NCI-H128 (cell line): Measurements from ENCODE around the gene CFDP1.

ENCODE experiments used
- DNase-seq: peaks from one replicate; lab custom pipeline; 2025; ENCODE audit not compliant: unreplicated experiment; lab: John Stamatoyannopoulos, UW

The CFDP1 gene

DNA sequence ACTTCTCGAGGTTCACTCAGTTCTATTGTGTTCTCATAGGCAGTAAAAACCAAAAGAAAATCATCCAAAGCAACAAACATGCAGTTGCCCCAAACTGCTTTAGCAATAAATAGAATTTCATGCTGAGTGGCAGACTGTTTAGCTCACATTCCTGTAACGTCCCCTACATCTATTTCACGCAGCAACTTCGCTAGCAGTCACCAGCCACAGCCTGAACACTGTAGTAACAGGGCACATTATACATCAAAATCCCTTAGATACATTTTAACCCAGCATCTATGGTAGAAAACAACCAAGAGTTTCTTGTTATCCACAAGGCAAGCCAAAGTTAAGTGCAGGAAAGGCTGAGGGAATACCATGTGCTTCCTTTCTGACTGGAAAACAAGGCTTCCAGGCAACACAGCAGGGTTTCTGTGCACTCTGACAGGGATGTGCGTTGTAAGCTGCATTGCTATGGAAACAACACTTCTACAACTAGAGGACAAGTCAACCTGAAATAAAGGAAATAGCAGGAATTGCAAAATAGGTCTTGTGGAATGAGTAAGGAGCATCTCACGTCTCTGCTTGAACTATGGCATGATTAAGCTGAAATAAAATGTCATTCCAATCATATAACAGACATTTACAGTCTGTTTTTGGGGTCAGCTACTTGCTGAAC is 55.4 kb downstream of the CFDP1 start:
- no peak for DNase-seq

GRCh38 chr16:75376475-75377161 is 56.7 kb downstream of the CFDP1 start:
- no peak for DNase-seq

DNA sequence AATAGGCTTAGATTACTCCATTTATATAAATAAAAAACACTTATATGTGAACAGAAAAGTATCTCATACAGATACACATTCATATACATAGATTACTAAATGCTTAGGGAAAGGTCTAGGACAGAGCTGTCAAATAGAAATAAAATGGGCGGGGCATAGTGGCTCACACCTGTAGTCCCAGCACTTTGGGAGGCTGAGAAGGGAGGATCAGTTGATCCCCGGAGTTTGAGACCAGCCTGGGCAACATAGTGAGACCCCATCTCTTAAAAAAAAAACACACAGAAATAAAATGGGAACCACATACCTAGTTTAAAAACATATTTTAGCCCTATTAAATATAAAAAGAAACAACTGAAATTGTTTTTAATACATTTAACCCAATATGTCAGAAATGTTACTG is 58.9 kb downstream of the CFDP1 start:
- DNase-seq: no peak

- no peak for DNase-seq
Observed at GRCh38 chr16:75372236-75372856, 61.0 kb downstream of the CFDP1 start.

DNA sequence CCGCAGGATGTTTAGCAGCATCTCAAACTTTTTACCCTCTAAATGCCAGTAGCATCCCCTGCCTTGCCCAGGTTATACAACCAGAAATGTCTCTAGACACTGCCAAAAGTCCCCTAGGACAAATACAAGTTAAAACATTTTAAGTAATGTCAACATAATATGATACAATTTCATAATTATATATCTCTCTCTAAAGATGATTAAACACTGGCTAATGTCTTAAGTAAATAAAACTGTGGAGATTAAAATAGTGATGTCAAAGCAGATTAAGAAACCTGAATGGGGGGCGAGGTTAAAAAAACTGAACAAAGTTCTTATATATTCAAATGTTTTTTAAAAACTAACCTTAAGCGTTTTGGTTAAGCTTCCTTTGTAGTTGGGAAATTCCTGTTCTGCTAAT is 62.1 kb downstream of the CFDP1 start:
- no peak for DNase-seq

DNA sequence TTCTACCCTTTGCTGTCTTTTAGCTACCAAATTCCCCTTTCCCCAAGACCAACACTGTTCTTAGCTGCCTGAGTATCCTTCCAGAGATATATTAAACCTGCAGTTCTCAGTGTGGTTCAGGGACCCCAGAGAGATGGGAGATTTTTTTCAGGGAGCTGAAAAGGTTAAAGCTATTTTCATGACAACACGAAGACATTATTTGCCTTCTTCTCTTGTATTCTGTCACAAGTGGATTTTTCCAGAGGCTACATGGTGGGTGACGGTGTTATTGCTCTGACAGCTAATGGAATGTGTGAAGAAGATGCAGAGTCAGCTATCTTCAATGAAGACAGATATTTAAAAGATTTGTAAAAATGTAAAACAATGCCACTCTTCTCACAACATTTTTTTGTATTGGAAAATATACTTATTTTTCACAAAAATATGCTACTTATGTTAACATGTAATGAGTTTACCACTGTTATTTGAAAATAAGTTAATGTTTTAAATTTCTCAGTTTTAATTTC is 69.0 kb downstream of the CFDP1 start:
- DNase-seq: no peak

DNA sequence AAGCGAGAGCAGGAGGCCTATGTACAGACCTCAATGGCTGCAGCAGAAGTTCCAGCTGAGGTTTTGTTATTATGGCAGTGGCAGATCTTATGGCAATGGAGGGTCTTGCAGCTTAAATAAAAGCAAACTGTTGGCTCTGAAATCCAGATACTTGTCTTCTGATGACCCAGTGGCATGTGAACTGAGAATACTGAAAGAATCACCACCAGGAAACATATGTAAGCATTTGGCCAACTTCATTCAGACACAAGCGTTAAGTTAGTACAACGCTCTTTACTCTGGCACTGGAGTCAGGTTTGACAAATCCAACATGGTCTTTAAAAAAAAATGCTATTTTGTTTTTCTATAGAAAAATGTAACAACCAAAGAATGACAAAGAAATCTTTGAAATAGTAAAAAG is 70.5 kb downstream of the CFDP1 start:
- DNase-seq: no peak

- DNase-seq: no peak
Observed at GRCh38 chr16:75361936-75362335, 71.4 kb downstream of the CFDP1 start.

DNA sequence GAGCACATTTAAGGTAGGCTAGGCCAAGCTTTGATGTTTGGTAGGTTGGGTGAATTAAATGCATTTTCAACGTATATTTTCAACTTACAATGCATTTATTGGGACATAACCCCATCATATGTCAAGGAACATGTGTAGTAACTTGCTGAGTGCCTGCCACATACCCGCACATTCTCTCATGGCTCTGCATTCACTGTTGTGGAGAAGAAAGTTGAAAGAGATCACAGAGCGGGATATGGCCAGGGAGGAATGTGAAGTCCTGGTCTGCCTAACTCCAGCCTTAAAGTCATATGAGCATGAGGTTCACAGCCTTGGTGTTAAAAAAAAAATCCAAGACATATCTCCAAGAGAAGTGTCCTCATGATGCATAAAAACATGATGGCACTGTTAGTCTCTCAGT is 79.1 kb downstream of the CFDP1 start:
- no peak for DNase-seq

GRCh38 chr16:75351183-75351582 is 82.1 kb downstream of the CFDP1 start:
- DNase-seq: no peak

DNA sequence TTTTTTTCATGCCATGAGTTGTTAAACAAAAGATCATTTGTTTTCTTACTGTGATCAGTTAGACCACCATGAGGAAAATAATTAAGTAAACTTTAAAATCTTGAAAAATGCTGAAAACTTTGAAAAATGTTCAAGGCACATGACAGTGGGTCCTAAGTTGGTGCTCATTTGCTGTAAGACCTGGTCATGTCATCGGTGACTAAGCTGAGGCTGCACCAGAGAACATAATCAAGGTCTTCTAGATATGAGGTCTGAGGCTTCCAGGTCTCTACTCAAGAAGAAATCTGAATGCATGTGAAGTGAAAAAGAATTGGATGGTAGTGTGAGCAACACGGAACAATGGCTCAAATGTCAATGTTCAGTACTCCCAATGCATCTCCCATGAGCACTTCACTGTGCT is 87.6 kb downstream of the CFDP1 start:
- DNase-seq: no peak

GRCh38 chr16:75343941-75344340 is 89.4 kb downstream of the CFDP1 start:
- DNase-seq: no peak

DNA sequence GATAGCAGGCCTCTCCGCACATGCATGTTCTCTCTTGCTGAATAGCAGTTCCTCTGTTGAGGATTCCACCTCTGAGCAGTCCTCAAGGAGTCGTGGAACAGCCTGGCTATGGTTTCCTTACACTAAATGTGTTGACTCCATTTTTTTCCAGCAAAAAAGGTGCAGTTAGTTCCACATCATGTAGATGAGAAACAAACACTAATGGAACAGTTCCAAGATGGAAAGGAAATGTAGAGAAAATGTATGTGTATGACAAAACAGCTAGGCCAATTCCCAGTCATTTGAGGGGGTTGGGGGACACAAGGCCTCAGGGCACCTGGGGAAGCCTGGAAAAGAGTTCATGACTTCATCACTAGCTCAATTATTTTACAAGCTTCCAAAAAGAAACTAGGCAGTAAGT is 90.0 kb downstream of the CFDP1 start:
- DNase-seq: no peak

DNA sequence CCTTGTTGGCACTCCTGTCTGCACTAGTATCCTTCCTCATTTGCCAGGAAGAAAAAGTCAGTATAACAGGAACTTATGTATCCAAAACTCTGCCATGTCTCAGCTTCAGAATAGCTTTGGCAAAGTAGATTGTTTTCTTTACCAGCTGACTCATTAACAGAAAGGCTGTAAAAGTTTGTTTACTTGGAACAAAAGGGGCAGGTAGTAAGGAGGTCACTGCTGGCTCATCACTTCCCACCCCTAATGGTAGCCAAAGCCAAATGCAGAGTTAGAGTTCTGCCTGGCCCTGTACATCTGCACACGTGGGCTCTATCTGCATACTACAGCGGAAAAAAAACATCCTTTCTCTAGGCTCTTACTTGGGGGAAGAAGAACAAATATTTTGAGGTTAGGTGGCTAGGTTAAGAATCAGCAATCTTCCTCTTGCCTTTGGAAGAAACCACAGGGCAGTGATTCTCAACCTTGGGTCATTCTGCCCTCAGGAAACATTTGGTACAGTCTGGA is 90.9 kb downstream of the CFDP1 start:
- DNase-seq: no peak

DNA sequence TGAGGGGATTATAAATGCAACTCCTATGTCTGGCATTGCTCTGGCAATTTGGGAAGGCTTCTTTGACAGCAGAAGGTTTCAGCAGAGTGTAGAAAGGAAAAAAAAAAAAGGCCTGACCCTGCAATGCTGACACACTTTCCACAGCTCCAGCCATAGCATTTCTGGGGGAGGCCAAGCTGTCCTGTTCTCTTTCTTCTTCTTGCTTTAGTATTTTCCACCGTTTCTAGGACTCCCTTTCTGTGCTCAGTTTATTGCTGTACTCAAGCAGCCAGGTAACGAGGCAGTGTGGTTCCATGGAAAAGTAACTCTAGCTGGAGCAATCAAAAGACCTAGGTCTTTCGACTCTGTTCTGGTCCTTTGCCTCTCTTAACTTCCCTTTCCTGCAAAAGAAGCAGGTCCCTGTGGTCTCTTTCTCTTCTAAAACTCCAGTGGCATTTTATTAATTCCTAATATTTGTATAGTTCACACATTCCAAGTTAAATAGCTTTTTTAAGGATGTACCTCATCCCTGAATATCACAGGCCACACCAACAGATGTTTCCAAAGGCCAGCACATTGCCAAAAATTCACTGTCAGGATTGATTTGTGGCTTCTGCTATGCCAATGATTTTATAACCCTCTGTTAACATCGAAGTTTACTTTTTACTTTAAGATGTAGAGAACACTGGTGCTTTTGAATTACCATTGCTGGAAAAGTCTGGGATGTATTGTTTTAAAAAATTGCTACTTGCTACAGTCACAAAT is 91.6 kb downstream of the CFDP1 start:
- no peak for DNase-seq

GRCh38 chr16:75340741-75341491 is 92.4 kb downstream of the CFDP1 start:
- no peak for DNase-seq

DNA sequence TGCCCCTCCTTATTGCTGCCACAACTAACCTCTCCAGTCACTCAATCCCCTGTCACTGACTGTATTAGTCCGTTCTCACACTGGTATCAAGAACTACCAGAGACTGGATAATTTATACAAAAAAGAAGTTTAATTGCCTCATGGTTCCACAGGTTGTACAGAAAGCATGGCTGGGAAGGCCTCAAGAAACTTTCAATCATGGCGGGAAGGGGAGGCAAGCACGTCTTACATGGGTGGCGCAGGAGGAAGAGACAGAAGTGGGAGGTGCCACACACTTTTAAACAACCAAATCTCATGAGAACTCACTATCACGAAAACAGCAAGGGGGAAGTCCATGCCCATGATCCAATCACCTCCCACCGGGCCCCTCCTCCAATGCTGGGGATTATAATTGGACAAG is 95.9 kb downstream of the CFDP1 start:
- no peak for DNase-seq

- DNase-seq: no peak
Observed at GRCh38 chr16:75336521-75336920, 96.8 kb downstream of the CFDP1 start.

GRCh38 chr16:75333721-75334163 is 99.6 kb downstream of the CFDP1 start:
- DNase-seq: no peak

DNA sequence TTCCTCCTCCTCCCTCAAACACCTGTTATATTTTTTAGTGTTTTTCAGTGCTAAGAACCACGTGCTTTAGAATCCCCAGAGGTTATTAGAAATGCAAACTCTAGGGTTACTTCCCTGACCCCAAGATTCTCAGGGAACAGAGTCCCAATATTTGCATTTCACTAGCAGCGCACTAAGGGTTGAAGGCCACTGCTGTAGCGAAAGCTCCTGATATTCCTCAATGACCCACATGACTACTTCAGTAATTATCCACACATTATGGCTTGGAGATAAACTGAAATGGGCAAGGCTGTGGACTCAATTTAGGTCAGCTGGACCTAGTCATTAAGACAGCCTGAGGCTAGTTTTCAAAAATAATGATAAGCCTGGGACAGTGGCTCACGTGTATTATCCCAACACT is 103.4 kb downstream of the CFDP1 start:
- no peak for DNase-seq

DNA sequence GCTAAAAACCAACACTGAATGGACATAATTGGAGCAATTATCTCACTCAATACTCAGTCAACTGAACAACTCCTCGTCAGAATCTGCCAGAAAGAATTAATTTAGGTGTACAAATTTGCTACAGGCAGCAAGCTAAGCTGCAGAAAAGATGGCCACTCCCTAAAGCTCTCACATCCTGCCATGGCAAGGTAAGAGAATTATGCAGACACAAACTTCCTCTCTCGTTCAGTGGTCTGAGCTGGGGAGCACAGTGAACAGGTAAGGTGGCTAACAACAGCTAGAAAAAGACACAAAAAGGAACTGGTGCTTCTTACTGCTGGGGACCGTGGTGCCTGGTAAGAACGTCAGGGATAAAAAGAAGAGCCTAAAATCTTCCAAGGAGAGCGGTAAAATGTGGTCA is 107.0 kb downstream of the CFDP1 start:
- DNase-seq: no peak
